Naive thymus-derived CD4-positive, alpha-beta T cell (primary cell): ENCODE measurements around the gene IZUMO1. TPM values are rescaled to one million over a fixed set of nuclear protein-coding genes. Genes with fewer than 3 reads are reported as not detected.

Experiments used
- ATAC-seq: fragments of 150-1000 bp; cut with Tn5 transposase; 2 replicates; pipeline ENCODE4 v1.10.0; 2021; ENCODE audit warnings: mild to moderate bottlenecking, moderate library complexity
- CTCF ChIA-PET: fragments of 350-600 bp; sonication (Branson Sonifier 250); formaldehyde crosslinking; loops from one replicate; lab custom pipeline; 2021; ENCODE audit warnings: antibody characterized with exemption; lab: Charles Lee
- POLR2A ChIA-PET: fragments of 350-600 bp; sonication (Branson Sonifier 250); formaldehyde crosslinking; loops from one replicate; lab custom pipeline; 2021; ENCODE audit warnings: antibody characterized with exemption, inconsistent platforms; lab: Charles Lee
- DNase-seq, 9 donors: peaks; one replicate each; pipeline versions ENCODE4 v3.0.0 to v3.0.0-alpha.2; 2020 to 2022; ENCODE audit warnings: mixed read lengths in 1 of 9
- H3K27ac ChIP-seq: one replicate; pipeline ENCODE4 v1.7.0; 2013; ENCODE audit warnings: mild to moderate bottlenecking, low read depth, low read length, moderate library complexity
- H3K27me3 ChIP-seq, 2 donors: one replicate each; pipeline ENCODE4 v1.7.0; 2013; ENCODE audit warnings: low read length in 2 of 2, mild to moderate bottlenecking in 2 of 2, moderate library complexity in 2 of 2; ENCODE audit not compliant: control insufficient read depth in 2 of 2, insufficient read depth in 2 of 2
- H3K36me3 ChIP-seq, 3 experiments: 1 replicate in 2 of 3; 2 replicates in 1 of 3; pipeline ENCODE4 v1.7.0; 2013; ENCODE audit warnings: low read length in 3 of 3, mild to moderate bottlenecking in 3 of 3, moderate library complexity in 1 of 3; ENCODE audit not compliant: insufficient read depth in 3 of 3, control insufficient read depth in 2 of 3
- H3K4me1 ChIP-seq, 2 donors: one replicate each; pipeline ENCODE4 v1.7.0; 2013; ENCODE audit warnings: low read length in 2 of 2, mild to moderate bottlenecking in 2 of 2, moderate library complexity in 1 of 2; ENCODE audit not compliant: control insufficient read depth in 2 of 2, insufficient read depth in 2 of 2
- H3K4me3 ChIP-seq: 2 replicates; pipeline ENCODE4 v1.7.0; 2013; ENCODE audit warnings: mild to moderate bottlenecking, low read length
- H3K9me3 ChIP-seq, 3 experiments: 1 replicate in 2 of 3; 2 replicates in 1 of 3; pipeline ENCODE4 v1.7.0; 2013; ENCODE audit warnings: low read length in 3 of 3; ENCODE audit not compliant: control insufficient read depth in 2 of 3
- H3K27ac Mint-ChIP-seq, 9 donors: one replicate each; pipeline ENCODE4 v1.8.0; 2020 to 2022; ENCODE audit warnings: mixed read lengths in 9 of 9, mild to moderate bottlenecking in 8 of 9, moderate library complexity in 5 of 9, inconsistent platforms in 2 of 9
- H3K27me3 Mint-ChIP-seq, 5 donors: one replicate each; pipeline ENCODE4 v1.8.0; 2021 to 2022; ENCODE audit warnings: mixed read lengths in 5 of 5, mild to moderate bottlenecking in 1 of 5
- H3K36me3 Mint-ChIP-seq, 5 donors: one replicate each; pipeline ENCODE4 v1.8.0; 2020 to 2022; ENCODE audit warnings: mixed read lengths in 5 of 5, mild to moderate bottlenecking in 3 of 5, inconsistent platforms in 1 of 5
- H3K4me1 Mint-ChIP-seq, 7 donors: one replicate each; pipeline ENCODE4 v1.8.0; 2020 to 2022; ENCODE audit warnings: mixed read lengths in 7 of 7, mild to moderate bottlenecking in 3 of 7, inconsistent platforms in 1 of 7
- H3K4me3 Mint-ChIP-seq, 10 donors: one replicate each; pipeline ENCODE4 v1.8.0; 2020 to 2022; ENCODE audit warnings: mild to moderate bottlenecking in 10 of 10, mixed read lengths in 10 of 10, moderate library complexity in 6 of 10, inconsistent platforms in 2 of 10
- H3K9me3 Mint-ChIP-seq, 11 donors: one replicate each; pipeline ENCODE4 v1.8.0; 2020 to 2022; ENCODE audit warnings: mixed read lengths in 11 of 11, mild to moderate bottlenecking in 4 of 11, inconsistent platforms in 1 of 11, moderate library complexity in 1 of 11
- intact Hi-C, 2 donors: fragments of 100-400 bp; cut with micrococcal nuclease; formaldehyde crosslinking; loops; one replicate each; pipeline ENCODE4 v1.15.1; 2023
- polyA plus RNA-seq, 2 donors: library from polyadenylated mRNA; unstranded; fragments of 300-500 nt; fragmentation: Illumina TruSeq; gene quantifications; one replicate each; pipeline ENCODE4 v1.2.3, GENCODE V29; 2021
- total RNA-seq, 6 experiments: library from RNA in 5 of 6; stranded (reverse) in 5 of 6; gene quantifications; 1 replicate in 5 of 6; 2 replicates in 1 of 6; pipeline ENCODE4 v1.2.3 and lab custom pipeline; 2021 to 2026

IZUMO1 gene
- total and polyA plus RNA-seq, 7 experiments from 2014 or later = not detected

DNA sequence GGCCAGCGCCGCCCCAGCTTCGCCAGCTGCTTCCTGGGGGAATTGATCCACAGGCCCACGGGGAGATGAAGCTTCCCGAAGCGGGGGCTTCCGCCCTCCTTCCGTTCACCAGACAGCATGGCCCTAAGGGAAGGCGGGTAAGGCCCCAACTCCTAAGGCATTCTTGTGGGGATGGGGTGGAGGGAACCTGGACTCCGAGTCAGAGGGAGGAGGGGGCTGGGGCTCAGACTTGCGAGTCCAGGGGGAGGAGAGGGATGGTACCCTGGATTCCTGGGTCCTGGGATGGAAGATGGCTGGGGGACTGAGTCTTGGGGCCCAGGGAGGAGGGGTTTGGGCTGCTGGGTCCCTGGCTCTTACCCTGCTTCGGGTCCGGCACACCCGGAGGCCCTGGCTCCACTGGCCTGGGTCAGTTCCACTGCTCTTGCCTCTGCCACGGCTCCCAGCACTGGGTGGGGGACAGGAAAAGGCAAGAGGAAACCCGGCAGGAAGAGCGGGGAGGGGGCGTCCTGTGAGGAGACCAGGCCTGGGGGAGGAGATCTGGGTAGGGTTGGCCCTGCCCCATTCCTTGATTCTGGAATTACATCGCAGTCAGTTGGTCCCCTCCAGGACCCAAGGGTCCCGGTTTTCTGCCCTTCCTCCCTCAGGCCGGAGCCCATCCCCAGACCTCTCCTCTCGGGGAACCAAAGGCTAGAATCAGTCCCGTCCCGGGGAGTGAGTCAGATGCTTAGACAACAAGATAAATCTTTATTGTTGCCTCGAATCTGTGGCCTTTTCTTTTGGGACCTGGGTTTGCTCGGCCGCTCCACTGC lies 6.3 kb downstream of the IZUMO1 start, which contains the start of gene RASIP1:
Gene RASIP1, minus strand, starts transcription at position 447 of the 809 bp plus-strand sequence. Its CDS starts 328 bp downstream, at position 119.
- intact Hi-C loops = no loop called here
- ATAC-seq (no peak), DNase-seq (no peak)
- Mint-ChIP-seq H3K27ac (peak within 1 kb of the TSS in 2 of 9 donors; percentile 41 to 43), H3K27me3 (peaks cover 0 to 20% (median 0%) of the 10 kb centered on the region in 5 donors), H3K4me3 (peak within 1 kb of the TSS; percentile 42 to 81 (median 56)), H3K4me1 (peaks cover 7 to 23% (median 18%) of the 10 kb centered on the region in 7 donors), H3K36me3 (no peaks in the 10 kb centered on the region), H3K9me3 (peaks cover 0 to 2% (median 0%) of the 10 kb centered on the region in 11 donors)
- Histone ChIP-seq H3K4me1 (peaks cover 4 to 26% of the 10 kb centered on the region in 2 donors), H3K27ac (peak within 1 kb of the TSS; percentile 41), H3K4me3 (peak within 1 kb of the TSS; percentile 53), H3K27me3 (peaks cover 0 to under 1% of the 10 kb centered on the region in 2 donors), H3K36me3 (no peaks in the 10 kb centered on the region), H3K9me3 (no peaks in the 10 kb centered on the region)
- POLR2A ChIA-PET = interaction anchor here (0.8 to 2.0 kb wide), 3 partner anchors 15 to 94 kb away, joined by 3 to 9 read pairs (median 7); no protein-coding TSS in a partner anchor
- CTCF ChIA-PET = no interaction called here

DNA sequence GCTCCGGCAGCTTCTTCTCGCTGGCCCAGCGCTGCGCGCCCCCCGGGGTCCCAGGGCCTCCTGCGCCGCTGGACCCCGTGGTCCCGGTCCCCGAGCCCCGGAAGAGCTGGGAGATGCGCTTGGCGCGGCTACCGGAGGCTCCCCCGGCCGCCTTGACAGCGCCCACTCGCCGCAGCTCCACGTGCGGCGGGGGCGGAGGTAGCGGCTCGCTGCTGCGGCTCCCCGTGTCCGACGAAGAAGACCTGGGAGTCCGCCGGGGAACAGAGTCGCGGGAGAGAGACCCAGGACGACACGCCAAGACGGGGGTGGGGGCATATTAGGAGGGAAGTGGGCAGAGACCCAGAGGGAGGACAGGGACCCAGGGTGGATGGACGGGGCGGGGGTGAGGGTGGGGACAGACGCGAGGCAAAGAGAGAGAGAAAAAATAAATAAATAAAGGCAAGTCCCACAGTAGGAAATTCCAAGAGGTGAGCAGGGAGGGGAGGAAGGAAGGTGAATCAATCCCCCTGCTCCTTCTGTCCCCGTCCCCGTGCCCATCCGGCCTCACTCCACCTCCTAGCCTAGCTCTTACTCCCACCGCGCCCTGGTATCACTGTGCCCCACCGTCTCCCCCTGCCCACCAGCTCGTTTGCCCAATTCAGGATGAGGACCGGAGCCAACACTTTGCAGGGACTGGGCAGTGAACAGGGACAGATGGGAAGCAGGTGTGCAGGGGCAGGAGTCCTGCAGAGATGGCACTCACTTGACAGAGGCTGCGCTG lies 7.1 kb downstream of the IZUMO1 start:
- Mint-ChIP-seq H3K4me1 (peaks cover 7 to 22% (median 17%) of the 10 kb centered on the region in 7 donors), H3K36me3 (no peaks in the 10 kb centered on the region), H3K27me3 (peaks cover 0 to 20% (median 0%) of the 10 kb centered on the region in 5 donors), H3K9me3 (peaks cover 0 to 2% (median 0%) of the 10 kb centered on the region in 11 donors), H3K4me3 (peak overlapping the region in 9 of 10 donors; percentile 32 to 77 (median 56)), H3K27ac (peak overlapping the region in 1 of 9 donors; percentile 41)
- ChIA-PET CTCF (interaction anchor here (1.4 to 1.5 kb wide), 3 partner anchors 12 to 94 kb away, joined by 4 to 11 read pairs (median 10); partner anchors contain the start of gene CA11), POLR2A (interaction anchor here (0.6 to 2.0 kb wide), 8 partner anchors 14 to 226 kb away, joined by 3 to 9 read pairs (median 3); no protein-coding TSS in a partner anchor)
- intact Hi-C loops = loop anchor here (1.0 to 5.0 kb wide), 7 partner anchors 13 to 247 kb away; partner anchors contain the start of genes BCAT2 (in 1 of the 2), CA11 (in 1 of the 2), FUT1 (in 1 of the 2) and FUT2 (in 1 of the 2)
- Histone ChIP-seq H3K4me1 (peaks cover 4 to 26% of the 10 kb centered on the region in 2 donors), H3K9me3 (no peaks in the 10 kb centered on the region), H3K27me3 (no peaks in the 10 kb centered on the region), H3K36me3 (no peaks in the 10 kb centered on the region), H3K27ac (peak overlapping the region; percentile 41), H3K4me3 (peak overlapping the region; percentile 53)
- ATAC-seq = no peak
- no peak for DNase-seq

DNA sequence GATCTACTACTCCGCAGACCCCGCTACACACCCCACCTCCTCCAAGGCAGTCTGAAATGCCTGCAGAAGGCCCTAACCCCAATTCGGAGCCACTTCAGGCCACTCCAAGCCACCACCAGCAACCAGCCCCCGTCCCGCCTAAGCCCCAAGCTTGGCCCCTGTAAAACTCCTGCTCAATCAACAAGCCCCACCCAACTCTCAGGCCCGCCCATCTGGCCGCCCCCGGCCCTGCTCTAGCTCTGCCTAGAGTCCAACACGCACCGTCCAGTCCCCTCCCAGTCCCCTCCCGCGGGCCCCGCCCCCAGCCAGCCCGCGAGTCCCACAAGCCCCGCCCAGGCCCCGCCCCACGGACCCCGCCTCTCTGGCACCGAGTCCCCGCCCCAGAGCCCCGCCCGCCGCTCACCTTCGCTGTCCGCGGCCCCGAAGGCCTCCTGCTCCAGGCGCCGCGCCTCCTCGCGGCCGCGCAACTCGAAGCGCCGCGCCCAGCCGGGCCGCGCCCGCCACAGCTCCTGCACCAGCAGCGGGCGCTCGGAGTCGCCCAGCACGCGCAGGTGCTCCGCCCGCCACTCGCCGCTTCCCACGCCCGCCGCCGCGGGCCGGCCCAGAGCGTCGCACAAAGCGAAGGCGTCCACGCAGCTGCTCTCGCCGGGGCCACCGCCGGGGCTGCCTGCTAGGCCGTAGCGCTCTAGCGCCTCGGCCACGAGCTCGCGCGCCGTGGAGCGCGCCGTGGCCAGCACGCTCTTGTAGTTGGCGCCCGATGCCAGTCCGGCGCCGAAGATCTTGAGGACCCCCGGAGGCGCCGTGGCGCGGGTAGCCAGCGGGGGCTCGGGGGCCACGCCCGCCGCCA lies 7.9 kb downstream of the IZUMO1 start:
- ChIA-PET POLR2A (interaction anchor here (0.6 to 2.0 kb wide), 7 partner anchors 13 to 227 kb away, joined by 3 to 9 read pairs (median 3); no protein-coding TSS in a partner anchor), CTCF (interaction anchor here (0.7 to 1.5 kb wide), 4 partner anchors 13 to 93 kb away, joined by 3 to 11 read pairs (median 7); partner anchors contain the start of gene CA11)
- Mint-ChIP-seq H3K36me3 (no peaks in the 10 kb centered on the region), H3K4me3 (peak overlapping the region in 9 of 10 donors; percentile 48 to 74 (median 66)), H3K27ac (peak overlapping the region in 7 of 9 donors; percentile 17 to 68 (median 52)), H3K4me1 (peaks cover 7 to 22% (median 17%) of the 10 kb centered on the region in 7 donors), H3K9me3 (peaks cover 0 to 2% (median 0%) of the 10 kb centered on the region in 11 donors), H3K27me3 (peaks cover 0 to 20% (median 0%) of the 10 kb centered on the region in 5 donors)
- Histone ChIP-seq H3K36me3 (no peaks in the 10 kb centered on the region), H3K4me1 (peaks cover 4 to 26% of the 10 kb centered on the region in 2 donors), H3K27ac (peak overlapping the region; percentile 41), H3K4me3 (peak overlapping the region; percentile 53), H3K9me3 (no peaks in the 10 kb centered on the region), H3K27me3 (no peaks in the 10 kb centered on the region)
- peak; percentile 73 to 95 (median 84) for DNase-seq
- intact Hi-C loops = loop anchor here (1.0 to 5.0 kb wide), 11 partner anchors 13 to 246 kb away; partner anchors contain the start of genes CA11 (in 2 of the 2), BCAT2 (in 1 of the 2), FUT1 (in 1 of the 2) and FUT2 (in 1 of the 2)
- ATAC-seq = peak; percentile 97

DNA sequence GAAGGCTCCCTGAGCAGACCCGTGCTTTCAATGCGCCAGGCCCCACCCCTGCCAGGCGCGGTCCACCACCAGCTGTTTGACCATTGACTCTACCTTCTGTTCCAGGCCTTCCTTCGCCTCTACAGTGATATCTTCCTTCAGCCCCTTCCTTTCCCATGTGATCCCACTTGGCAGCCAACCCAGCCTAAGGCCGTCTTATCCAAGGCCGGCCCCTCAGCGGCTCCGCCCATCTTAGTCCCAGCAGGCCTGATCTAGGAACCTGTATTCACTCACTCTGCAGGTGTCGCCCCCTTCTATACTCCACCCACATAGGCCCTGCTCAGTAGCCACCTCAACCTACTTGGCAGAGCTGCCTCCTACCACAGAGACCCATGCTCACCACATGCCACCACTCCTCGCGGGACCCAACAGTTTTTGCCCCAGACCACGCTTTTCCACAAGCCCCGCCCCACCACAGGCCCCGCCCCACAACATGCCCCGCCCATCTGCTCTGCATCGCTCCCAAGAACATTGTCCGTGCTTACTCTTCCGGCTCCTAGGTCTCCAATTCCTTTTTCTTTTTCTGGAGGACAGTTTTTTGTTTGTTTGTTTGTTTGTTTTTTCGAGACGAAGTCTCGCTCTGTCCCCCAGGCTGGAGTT lies 9.2 kb downstream of the IZUMO1 start:
- H3K9me3 Mint-ChIP-seq = peaks cover 0 to 2% (median 0%) of the 10 kb centered on the region in 11 donors
- Histone ChIP-seq H3K36me3 (no peaks in the 10 kb centered on the region), H3K4me3 (no peak overlapping the region), H3K27me3 (no peaks in the 10 kb centered on the region), H3K27ac (no peak overlapping the region), H3K9me3 (no peaks in the 10 kb centered on the region), H3K4me1 (peaks cover 4 to 26% of the 10 kb centered on the region in 2 donors)
- H3K4me3 Mint-ChIP-seq = peak overlapping the region in 4 of 10 donors; percentile 33 to 57 (median 38)
- ChIA-PET POLR2A (interaction anchor here (0.5 to 2.0 kb wide), 5 partner anchors 10 to 1159 kb away, joined by 3 to 6 read pairs (median 3); no protein-coding TSS in a partner anchor), CTCF (interaction anchor here (0.7 kb wide), 1 partner anchor 48 kb away, joined by 3 read pairs; no protein-coding TSS in a partner anchor)
- peaks cover 7 to 22% (median 17%) of the 10 kb centered on the region in 7 donors for H3K4me1 Mint-ChIP-seq
- intact Hi-C loops = loop anchor here (5.0 kb wide), 3 partner anchors 40 to 245 kb away; partner anchors contain the start of gene FUT2 (in 1 of the 2)
- ATAC-seq (no peak), DNase-seq (no peak)
- peak overlapping the region in 3 of 9 donors; percentile 46 to 67 (median 56) for H3K27ac Mint-ChIP-seq
- peaks cover 0 to 15% (median 0%) of the 10 kb centered on the region in 5 donors for H3K27me3 Mint-ChIP-seq
- H3K36me3 Mint-ChIP-seq = no peaks in the 10 kb centered on the region

DNA sequence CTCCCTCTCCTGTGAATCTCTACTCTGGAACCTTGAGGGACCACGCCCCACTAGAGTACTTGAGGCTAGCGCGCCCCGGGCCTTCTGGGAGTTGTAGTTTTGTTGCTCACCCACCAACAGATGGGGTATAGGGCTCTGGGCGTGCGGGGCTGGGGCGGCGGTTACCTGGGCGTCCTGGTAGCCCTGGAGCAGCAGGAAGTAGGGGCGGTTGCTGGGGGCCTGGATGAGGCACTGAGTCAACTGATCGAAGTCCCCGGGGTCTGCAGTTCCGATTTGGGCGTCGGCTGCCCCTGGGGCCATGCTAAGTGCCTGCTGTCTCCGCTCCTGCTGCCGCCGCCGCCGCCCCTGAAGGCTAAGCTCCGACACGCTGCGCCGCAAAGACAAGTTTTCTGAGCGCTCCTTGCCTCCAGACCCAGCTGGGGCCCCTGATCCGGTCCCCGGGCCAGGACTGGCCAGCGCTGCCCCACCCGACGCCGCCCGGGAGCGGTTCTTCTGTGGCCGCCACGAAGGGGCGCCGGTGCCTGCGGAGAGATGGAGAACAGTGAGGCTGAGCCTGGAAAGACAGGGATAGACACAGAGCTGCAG lies 11.6 kb downstream of the IZUMO1 start:
- Histone ChIP-seq H3K27me3 (no peaks in the 10 kb centered on the region), H3K4me1 (peaks cover 4 to 11% of the 10 kb centered on the region in 2 donors), H3K4me3 (no peak overlapping the region), H3K27ac (no peak overlapping the region), H3K36me3 (no peaks in the 10 kb centered on the region), H3K9me3 (no peaks in the 10 kb centered on the region)
- CTCF ChIA-PET = interaction anchor here (0.7 kb wide), 1 partner anchor 340 kb away, joined by 4 read pairs; no protein-coding TSS in a partner anchor
- no peak for DNase-seq
- H3K9me3 Mint-ChIP-seq = peaks cover 0 to 6% (median 0%) of the 10 kb centered on the region in 11 donors
- intact Hi-C loops = loop anchor here (5.0 kb wide), 3 partner anchors 38 to 243 kb away; partner anchors contain the start of gene FUT2 (in 1 of the 2)
- H3K36me3 Mint-ChIP-seq = peaks cover 0 to 7% (median 5%) of the 10 kb centered on the region in 5 donors
- H3K4me3 Mint-ChIP-seq = no peak overlapping the region
- peaks cover 0 to 9% (median 6%) of the 10 kb centered on the region in 5 donors for H3K27me3 Mint-ChIP-seq
- POLR2A ChIA-PET = interaction anchor here (0.6 kb wide), 1 partner anchor 46 kb away, joined by 3 read pairs; no protein-coding TSS in a partner anchor
- no peak overlapping the region for H3K27ac Mint-ChIP-seq
- peaks cover 0 to 10% (median 6%) of the 10 kb centered on the region in 7 donors for H3K4me1 Mint-ChIP-seq
- ATAC-seq = no peak
